Measurements from ENCODE around the gene NELFA. TPM values are rescaled to one million over a fixed set of nuclear protein-coding genes. Genes with fewer than 3 reads are reported as not detected.

The NELFA gene
- total RNA-seq, 4 donors from 2014 or later: 2.4 to 38.8 (median 18.8) TPM

DNA sequence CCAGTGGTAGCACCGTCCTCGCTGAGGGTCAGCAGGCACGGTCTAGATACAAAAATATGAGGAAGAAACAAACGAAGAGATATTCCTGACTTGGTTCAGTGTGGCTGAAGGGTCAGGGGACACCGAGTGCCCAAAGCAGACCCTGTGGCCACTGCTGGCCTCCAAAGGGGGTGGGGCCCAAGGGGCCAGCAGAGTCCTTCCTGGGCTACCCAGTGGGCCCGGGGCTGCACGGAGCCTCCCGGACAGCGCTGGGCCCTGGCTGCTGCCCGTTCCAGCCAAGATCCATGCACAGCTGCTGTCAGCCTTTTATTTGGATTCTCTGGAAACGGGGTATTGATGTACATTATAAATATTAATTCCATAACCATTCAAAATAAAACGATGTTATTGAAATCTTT is 20.4 kb downstream of the NELFA start:
- no peak overlapping the region for H3K4me3 ChIP-seq
- intact Hi-C loops (cut with DNase I; ENCODE audit: low total_unique reads): no loop called here
- no peak for DNase-seq
- H3K36me3 ChIP-seq: no peaks in the 10 kb centered on the region
- TF ChIP-seq, protein P1, sequence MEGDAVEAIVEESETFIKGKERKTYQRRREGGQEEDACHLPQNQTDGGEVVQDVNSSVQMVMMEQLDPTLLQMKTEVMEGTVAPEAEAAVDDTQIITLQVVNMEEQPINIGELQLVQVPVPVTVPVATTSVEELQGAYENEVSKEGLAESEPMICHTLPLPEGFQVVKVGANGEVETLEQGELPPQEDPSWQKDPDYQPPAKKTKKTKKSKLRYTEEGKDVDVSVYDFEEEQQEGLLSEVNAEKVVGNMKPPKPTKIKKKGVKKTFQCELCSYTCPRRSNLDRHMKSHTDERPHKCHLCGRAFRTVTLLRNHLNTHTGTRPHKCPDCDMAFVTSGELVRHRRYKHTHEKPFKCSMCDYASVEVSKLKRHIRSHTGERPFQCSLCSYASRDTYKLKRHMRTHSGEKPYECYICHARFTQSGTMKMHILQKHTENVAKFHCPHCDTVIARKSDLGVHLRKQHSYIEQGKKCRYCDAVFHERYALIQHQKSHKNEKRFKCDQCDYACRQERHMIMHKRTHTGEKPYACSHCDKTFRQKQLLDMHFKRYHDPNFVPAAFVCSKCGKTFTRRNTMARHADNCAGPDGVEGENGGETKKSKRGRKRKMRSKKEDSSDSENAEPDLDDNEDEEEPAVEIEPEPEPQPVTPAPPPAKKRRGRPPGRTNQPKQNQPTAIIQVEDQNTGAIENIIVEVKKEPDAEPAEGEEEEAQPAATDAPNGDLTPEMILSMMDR (IDR thresholded peaks at IDR 0.05): no peak
- no peak for TF ChIP-seq POLR2A (IDR thresholded peaks at IDR 0.05)
- H3K4me1 ChIP-seq: no peaks in the 10 kb centered on the region
- no peak overlapping the region for H3K27ac ChIP-seq
- H3K27me3 ChIP-seq: no peaks in the 10 kb centered on the region
- no peaks in the 10 kb centered on the region for H3K9me3 ChIP-seq

- Histone ChIP-seq H3K27me3 (no peaks in the 10 kb centered on the region), H3K36me3 (no peaks in the 10 kb centered on the region), H3K4me1 (no peaks in the 10 kb centered on the region), H3K4me3 (no peak overlapping the region), H3K27ac (no peak overlapping the region), H3K9me3 (no peaks in the 10 kb centered on the region)
- TF ChIP-seq POLR2A (IDR thresholded peaks at IDR 0.05): no peak
- TF ChIP-seq, protein P1 (IDR thresholded peaks at IDR 0.05): no peak
- intact Hi-C loops (cut with DNase I; ENCODE audit: low total_unique reads): no loop called here
- DNase-seq: no peak
Observed at GRCh38 chr4:1987721-1988326, 20.9 kb downstream of the NELFA start.

- no peaks in the 10 kb centered on the region for H3K4me1 ChIP-seq
- TF ChIP-seq, protein P1 (IDR thresholded peaks at IDR 0.05): no peak
- no peak overlapping the region for H3K4me3 ChIP-seq
- no peak overlapping the region for H3K27ac ChIP-seq
- no peaks in the 10 kb centered on the region for H3K27me3 ChIP-seq
- DNase-seq: no peak
- no peaks in the 10 kb centered on the region for H3K9me3 ChIP-seq
- no peaks in the 10 kb centered on the region for H3K36me3 ChIP-seq
- intact Hi-C loops (cut with DNase I; ENCODE audit: low total_unique reads): no loop called here
Observed at GRCh38 chr4:1987296-1987695, 21.5 kb downstream of the NELFA start.

DNA sequence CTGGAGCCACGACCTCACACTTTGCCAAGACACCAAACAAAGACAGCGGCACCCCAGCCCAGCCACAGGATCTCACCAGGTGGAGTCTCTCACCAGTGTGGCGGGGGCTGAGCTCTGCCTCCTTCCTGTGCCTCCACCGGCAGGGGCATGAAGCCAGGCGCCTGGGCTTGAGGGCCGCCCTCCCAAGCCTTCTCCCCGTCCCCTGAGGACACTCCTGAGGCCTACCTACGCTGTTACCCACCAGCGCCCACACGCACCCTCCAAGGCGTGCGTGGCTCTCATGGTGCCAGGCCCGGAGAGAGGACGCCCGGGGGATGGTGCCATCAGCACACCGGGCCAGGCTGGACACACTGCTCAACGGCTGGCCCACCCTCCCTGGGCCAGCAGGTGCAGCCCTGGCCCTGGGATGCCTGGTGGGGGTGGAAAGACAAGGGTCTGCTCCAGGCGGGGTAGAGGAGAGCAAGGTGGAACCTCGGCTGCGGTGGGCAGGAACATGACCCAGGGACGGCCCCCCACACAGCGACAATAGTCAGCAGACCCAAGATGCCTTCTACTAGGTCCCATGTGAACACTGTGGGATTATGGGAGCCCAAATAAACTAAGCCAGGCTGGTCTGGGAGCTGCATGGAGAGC is 22.1 kb downstream of the NELFA start:
- DNase-seq: no peak
- intact Hi-C loops (cut with DNase I; ENCODE audit: low total_unique reads): no loop called here
- TF ChIP-seq POLR2A (IDR thresholded peaks at IDR 0.05): no peak
- TF ChIP-seq, protein P1 (IDR thresholded peaks at IDR 0.05): no peak
- no peak overlapping the region for H3K27ac ChIP-seq
- H3K36me3 ChIP-seq: no peaks in the 10 kb centered on the region
- no peak overlapping the region for H3K4me3 ChIP-seq
- no peaks in the 10 kb centered on the region for H3K9me3 ChIP-seq
- H3K27me3 ChIP-seq: no peaks in the 10 kb centered on the region
- H3K4me1 ChIP-seq: no peaks in the 10 kb centered on the region

GRCh38 chr4:1985780-1986577 is 22.8 kb downstream of the NELFA start:
- H3K27me3 ChIP-seq: no peaks in the 10 kb centered on the region
- H3K27ac ChIP-seq: no peak overlapping the region
- TF ChIP-seq POLR2A (IDR thresholded peaks at IDR 0.05): no peak
- TF ChIP-seq, protein P1 (IDR thresholded peaks at IDR 0.05): no peak
- no peak overlapping the region for H3K4me3 ChIP-seq
- DNase-seq: no peak
- intact Hi-C loops (cut with DNase I; ENCODE audit: low total_unique reads): no loop called here
- no peaks in the 10 kb centered on the region for H3K36me3 ChIP-seq
- H3K4me1 ChIP-seq: no peaks in the 10 kb centered on the region
- H3K9me3 ChIP-seq: no peaks in the 10 kb centered on the region
